ENCODE measurements around the gene PLEKHJ1. TPM values are rescaled to one million over a fixed set of nuclear protein-coding genes. Genes with fewer than 3 reads are reported as not detected.

PLEKHJ1 gene
- total and polyA plus RNA-seq, 4 donors: 24.9 to 56.2 (median 44.3) TPM

GRCh38 chr19:2212861-2213711 lies 23.0 kb downstream of the PLEKHJ1 start:
- H3K4me1 ChIP-seq (ENCODE audit: control insufficient read depth in 1 of 2, insufficient read depth in 2 of 2, low read length in 2 of 2): no peaks in the 10 kb centered on the region
- no peak overlapping the region for H3K4me3 ChIP-seq (ENCODE audit: low read length in 2 of 2)
- ATAC-seq (ENCODE audit: low FRiP score) (no peak), DNase-seq (no peak)
- intact Hi-C loops (cut with DNase I): no loop called here
- 92% methylated on average over 20 to 21 of the region's 21 CpGs for WGBS, 2 donors
- H3K27ac ChIP-seq (ENCODE audit: low read depth in 1 of 2, low read length in 2 of 2): no peak overlapping the region
- H3K9me3 ChIP-seq (ENCODE audit: control insufficient read depth, low read length): no peaks in the 10 kb centered on the region
- H3K27me3 ChIP-seq (ENCODE audit: control insufficient read depth in 1 of 2, insufficient read depth in 2 of 2, low read length in 1 of 2): no peaks in the 10 kb centered on the region
- peaks cover 6 to 9% of the 10 kb centered on the region in 2 donors for H3K36me3 ChIP-seq (ENCODE audit: control insufficient read depth in 1 of 2, insufficient read depth in 2 of 2, low read length in 1 of 2)

GRCh38 chr19:2210987-2211740 lies 25.0 kb downstream of the PLEKHJ1 start:
- Histone ChIP-seq H3K36me3 (ENCODE audit: control insufficient read depth in 1 of 2, insufficient read depth in 2 of 2, low read length in 1 of 2) (peaks cover 2 to 6% of the 10 kb centered on the region in 2 donors), H3K27ac (ENCODE audit: low read depth in 1 of 2, low read length in 2 of 2) (no peak overlapping the region), H3K27me3 (ENCODE audit: control insufficient read depth in 1 of 2, insufficient read depth in 2 of 2, low read length in 1 of 2) (no peaks in the 10 kb centered on the region), H3K4me3 (ENCODE audit: low read length in 2 of 2) (no peak overlapping the region), H3K9me3 (ENCODE audit: control insufficient read depth, low read length) (no peaks in the 10 kb centered on the region), H3K4me1 (ENCODE audit: control insufficient read depth in 1 of 2, insufficient read depth in 2 of 2, low read length in 2 of 2) (no peaks in the 10 kb centered on the region)
- DNase-seq (no peak), ATAC-seq (ENCODE audit: low FRiP score) (no peak)
- WGBS, 2 donors: 92% methylated on average over 33 of the region's 33 CpGs
- intact Hi-C loops (cut with DNase I): no loop called here

GRCh38 chr19:2210206-2210605 lies 25.9 kb downstream of the PLEKHJ1 start:
- DNase-seq: no peak
- ATAC-seq (ENCODE audit: low FRiP score): no peak
- 91 to 94% methylated on average over 21 of the region's 21 CpGs for WGBS, 2 donors
- no peak overlapping the region for H3K4me3 ChIP-seq (ENCODE audit: low read length in 2 of 2)
- no peaks in the 10 kb centered on the region for H3K27me3 ChIP-seq (ENCODE audit: control insufficient read depth in 1 of 2, insufficient read depth in 2 of 2, low read length in 1 of 2)
- H3K9me3 ChIP-seq (ENCODE audit: control insufficient read depth, low read length): no peaks in the 10 kb centered on the region
- intact Hi-C loops (cut with DNase I): no loop called here
- no peaks in the 10 kb centered on the region for H3K4me1 ChIP-seq (ENCODE audit: control insufficient read depth in 1 of 2, insufficient read depth in 2 of 2, low read length in 2 of 2)
- H3K36me3 ChIP-seq (ENCODE audit: control insufficient read depth in 1 of 2, insufficient read depth in 2 of 2, low read length in 1 of 2): peaks cover 2 to 6% of the 10 kb centered on the region in 2 donors
- no peak overlapping the region for H3K27ac ChIP-seq (ENCODE audit: low read depth in 1 of 2, low read length in 2 of 2)

GRCh38 chr19:2209408-2209807 lies 26.7 kb downstream of the PLEKHJ1 start:
- intact Hi-C loops (cut with DNase I): no loop called here
- no peak for ATAC-seq (ENCODE audit: low FRiP score)
- peaks cover 1 to 6% of the 10 kb centered on the region in 2 donors for H3K36me3 ChIP-seq (ENCODE audit: control insufficient read depth in 1 of 2, insufficient read depth in 2 of 2, low read length in 1 of 2)

GRCh38 chr19:2208975-2209374 lies 27.2 kb downstream of the PLEKHJ1 start:
- Histone ChIP-seq H3K27ac (ENCODE audit: low read depth in 1 of 2, low read length in 2 of 2) (no peak overlapping the region), H3K27me3 (ENCODE audit: control insufficient read depth in 1 of 2, insufficient read depth in 2 of 2, low read length in 1 of 2) (no peaks in the 10 kb centered on the region), H3K4me1 (ENCODE audit: control insufficient read depth in 1 of 2, insufficient read depth in 2 of 2, low read length in 2 of 2) (no peaks in the 10 kb centered on the region), H3K36me3 (ENCODE audit: control insufficient read depth in 1 of 2, insufficient read depth in 2 of 2, low read length in 1 of 2) (peaks cover 0 to 6% of the 10 kb centered on the region in 2 donors), H3K4me3 (ENCODE audit: low read length in 2 of 2) (no peak overlapping the region), H3K9me3 (ENCODE audit: control insufficient read depth, low read length) (no peaks in the 10 kb centered on the region)
- WGBS, 2 donors: 83 to 84% methylated on average over 10 of the region's 10 CpGs
- DNase-seq (no peak), ATAC-seq (ENCODE audit: low FRiP score) (no peak)
- intact Hi-C loops (cut with DNase I): no loop called here

More at GRCh38 chr19:2209408-2209807, 26.7 kb downstream of the PLEKHJ1 start:
- no peak overlapping the region for H3K27ac ChIP-seq (ENCODE audit: low read depth in 1 of 2, low read length in 2 of 2)
- no peaks in the 10 kb centered on the region for H3K9me3 ChIP-seq (ENCODE audit: control insufficient read depth, low read length)
- H3K27me3 ChIP-seq (ENCODE audit: control insufficient read depth in 1 of 2, insufficient read depth in 2 of 2, low read length in 1 of 2): no peaks in the 10 kb centered on the region
- 87 to 91% methylated on average over 17 of the region's 17 CpGs for WGBS, 2 donors
- H3K4me3 ChIP-seq (ENCODE audit: low read length in 2 of 2): no peak overlapping the region
- no peak for DNase-seq
- no peaks in the 10 kb centered on the region for H3K4me1 ChIP-seq (ENCODE audit: control insufficient read depth in 1 of 2, insufficient read depth in 2 of 2, low read length in 2 of 2)

GRCh38 chr19:2207991-2208860 lies 27.9 kb downstream of the PLEKHJ1 start:
- H3K36me3 ChIP-seq (ENCODE audit: control insufficient read depth in 1 of 2, insufficient read depth in 2 of 2, low read length in 1 of 2): peaks cover 0 to 6% of the 10 kb centered on the region in 2 donors
- no peak overlapping the region for H3K27ac ChIP-seq (ENCODE audit: low read depth in 1 of 2, low read length in 2 of 2)
- H3K27me3 ChIP-seq (ENCODE audit: control insufficient read depth in 1 of 2, insufficient read depth in 2 of 2, low read length in 1 of 2): no peaks in the 10 kb centered on the region
- DNase-seq (no peak), ATAC-seq (ENCODE audit: low FRiP score) (peak; percentile 11)
- H3K4me1 ChIP-seq (ENCODE audit: control insufficient read depth in 1 of 2, insufficient read depth in 2 of 2, low read length in 2 of 2): no peaks in the 10 kb centered on the region
- 82 to 84% methylated on average over 34 to 36 of the region's 36 CpGs for WGBS, 2 donors
- H3K9me3 ChIP-seq (ENCODE audit: control insufficient read depth, low read length): no peaks in the 10 kb centered on the region
- intact Hi-C loops (cut with DNase I): no loop called here
- no peak overlapping the region for H3K4me3 ChIP-seq (ENCODE audit: low read length in 2 of 2)

GRCh38 chr19:2207008-2207407 lies 29.1 kb downstream of the PLEKHJ1 start:
- 90 to 92% methylated on average over 15 of the region's 15 CpGs for WGBS, 2 donors
- DNase-seq (no peak), ATAC-seq (ENCODE audit: low FRiP score) (no peak)
- Histone ChIP-seq H3K27ac (ENCODE audit: low read depth in 1 of 2, low read length in 2 of 2) (no peak overlapping the region), H3K4me1 (ENCODE audit: control insufficient read depth in 1 of 2, insufficient read depth in 2 of 2, low read length in 2 of 2) (no peaks in the 10 kb centered on the region), H3K9me3 (ENCODE audit: control insufficient read depth, low read length) (no peaks in the 10 kb centered on the region), H3K27me3 (ENCODE audit: control insufficient read depth in 1 of 2, insufficient read depth in 2 of 2, low read length in 1 of 2) (no peaks in the 10 kb centered on the region), H3K4me3 (ENCODE audit: low read length in 2 of 2) (no peak overlapping the region), H3K36me3 (ENCODE audit: control insufficient read depth in 1 of 2, insufficient read depth in 2 of 2, low read length in 1 of 2) (peaks cover 0 to 6% of the 10 kb centered on the region in 2 donors)
- intact Hi-C loops (cut with DNase I): no loop called here

- H3K36me3 ChIP-seq (ENCODE audit: control insufficient read depth in 1 of 2, insufficient read depth in 2 of 2, low read length in 1 of 2): no peaks in the 10 kb centered on the region
- intact Hi-C loops (cut with DNase I): no loop called here
These were observed 33.8 kb downstream of the PLEKHJ1 start for GRCh38 chr19:2202366-2202765.

More at GRCh38 chr19:2202366-2202765, 33.8 kb downstream of the PLEKHJ1 start:
- no peaks in the 10 kb centered on the region for H3K4me1 ChIP-seq (ENCODE audit: control insufficient read depth in 1 of 2, insufficient read depth in 2 of 2, low read length in 2 of 2)
- H3K27ac ChIP-seq (ENCODE audit: low read depth in 1 of 2, low read length in 2 of 2): no peak overlapping the region
- ATAC-seq (ENCODE audit: low FRiP score) (no peak), DNase-seq (no peak)
- WGBS, 2 donors: 92% methylated on average over 15 of the region's 15 CpGs
- H3K9me3 ChIP-seq (ENCODE audit: control insufficient read depth, low read length): no peaks in the 10 kb centered on the region
- no peak overlapping the region for H3K4me3 ChIP-seq (ENCODE audit: low read length in 2 of 2)
- no peaks in the 10 kb centered on the region for H3K27me3 ChIP-seq (ENCODE audit: control insufficient read depth in 1 of 2, insufficient read depth in 2 of 2, low read length in 1 of 2)
